Memory B cell (primary cell): Measurements from ENCODE around the gene EIF3L.

Experiments
- ATAC-seq: fragments of 150-1000 bp; cut with Tn5 transposase; 2 replicates; pipeline ENCODE4 v1.10.0; 2021; ENCODE audit warnings: low read depth, mild to moderate bottlenecking, moderate library complexity
- DNase-seq, 2 donors: peaks; one replicate each; pipeline ENCODE4 v3.0.0; 2022; ENCODE audit warnings: low spot score in 2 of 2
- H3K27ac Mint-ChIP-seq: one replicate; pipeline ENCODE4 v1.8.0; 2022; ENCODE audit warnings: mild to moderate bottlenecking, moderate library complexity, mixed read lengths
- H3K27me3 Mint-ChIP-seq: one replicate; pipeline ENCODE4 v1.8.0; 2022; ENCODE audit warnings: mixed read lengths
- H3K36me3 Mint-ChIP-seq: one replicate; pipeline ENCODE4 v1.8.0; 2022; ENCODE audit warnings: mild to moderate bottlenecking, mixed read lengths
- H3K4me1 Mint-ChIP-seq: one replicate; pipeline ENCODE4 v1.8.0; 2022; ENCODE audit warnings: mixed read lengths
- H3K4me3 Mint-ChIP-seq: one replicate; pipeline ENCODE4 v1.8.0; 2022; ENCODE audit warnings: mild to moderate bottlenecking, moderate library complexity, mixed read lengths
- H3K9me3 Mint-ChIP-seq: one replicate; pipeline ENCODE4 v1.8.0; 2022; ENCODE audit warnings: mixed read lengths

EIF3L gene

DNA sequence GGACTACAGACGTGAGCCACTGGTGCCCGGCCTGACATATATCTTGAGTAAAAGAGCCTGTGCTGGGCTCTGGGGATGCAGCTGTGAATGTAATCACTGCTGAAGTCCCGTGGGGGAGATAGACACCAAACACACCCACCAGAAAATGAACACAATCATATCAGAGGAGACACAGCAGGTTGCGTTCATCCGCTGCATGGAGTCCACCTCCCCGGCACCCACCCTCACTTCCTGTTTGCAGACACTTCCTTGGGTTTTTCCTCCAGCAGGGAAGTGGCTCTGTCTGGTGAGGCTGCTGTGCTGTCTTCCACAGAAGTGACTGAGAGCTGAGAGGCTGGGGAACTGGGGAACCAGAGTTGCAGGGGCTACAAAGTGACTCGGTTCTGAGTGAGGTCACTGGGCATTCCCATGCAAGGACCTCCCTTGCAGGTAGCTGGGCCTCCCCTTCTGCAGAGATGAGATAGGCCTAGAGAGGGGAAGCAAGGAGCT, 64.1 kb downstream of the EIF3L start:
- Mint-ChIP-seq H3K4me3 (no peak overlapping the region), H3K27me3 (no peaks in the 10 kb centered on the region), H3K9me3 (no peaks in the 10 kb centered on the region), H3K36me3 (peaks cover 2% of the 10 kb centered on the region), H3K27ac (no peak overlapping the region), H3K4me1 (peaks cover 8% of the 10 kb centered on the region)
- ATAC-seq (no peak), DNase-seq (no peak)

DNA sequence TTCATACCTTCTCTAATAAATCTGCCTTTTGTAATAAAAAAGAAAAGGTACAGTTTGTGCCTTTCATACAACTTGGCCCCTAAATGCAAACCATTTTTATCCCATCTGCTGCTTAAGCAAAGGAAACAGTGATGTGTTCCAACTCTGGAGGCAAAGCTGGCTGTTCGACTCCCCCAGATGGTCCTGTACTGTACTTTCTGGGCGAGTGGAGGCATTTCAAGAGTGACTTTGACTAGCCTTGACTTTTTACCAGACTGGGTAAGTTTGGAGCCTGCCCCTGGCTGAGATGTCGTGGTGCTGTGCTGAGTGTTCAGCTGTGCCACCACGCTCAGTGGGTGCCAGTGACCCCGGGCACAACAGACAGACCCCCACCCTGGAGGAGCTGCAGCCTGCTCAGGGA, 67.1 kb downstream of the EIF3L start:
- Mint-ChIP-seq H3K4me1 (peaks cover 10% of the 10 kb centered on the region), H3K9me3 (no peaks in the 10 kb centered on the region), H3K27me3 (no peaks in the 10 kb centered on the region), H3K36me3 (peaks cover 7% of the 10 kb centered on the region), H3K27ac (no peak overlapping the region), H3K4me3 (no peak overlapping the region)
- DNase-seq (no peak), ATAC-seq (no peak)

DNA sequence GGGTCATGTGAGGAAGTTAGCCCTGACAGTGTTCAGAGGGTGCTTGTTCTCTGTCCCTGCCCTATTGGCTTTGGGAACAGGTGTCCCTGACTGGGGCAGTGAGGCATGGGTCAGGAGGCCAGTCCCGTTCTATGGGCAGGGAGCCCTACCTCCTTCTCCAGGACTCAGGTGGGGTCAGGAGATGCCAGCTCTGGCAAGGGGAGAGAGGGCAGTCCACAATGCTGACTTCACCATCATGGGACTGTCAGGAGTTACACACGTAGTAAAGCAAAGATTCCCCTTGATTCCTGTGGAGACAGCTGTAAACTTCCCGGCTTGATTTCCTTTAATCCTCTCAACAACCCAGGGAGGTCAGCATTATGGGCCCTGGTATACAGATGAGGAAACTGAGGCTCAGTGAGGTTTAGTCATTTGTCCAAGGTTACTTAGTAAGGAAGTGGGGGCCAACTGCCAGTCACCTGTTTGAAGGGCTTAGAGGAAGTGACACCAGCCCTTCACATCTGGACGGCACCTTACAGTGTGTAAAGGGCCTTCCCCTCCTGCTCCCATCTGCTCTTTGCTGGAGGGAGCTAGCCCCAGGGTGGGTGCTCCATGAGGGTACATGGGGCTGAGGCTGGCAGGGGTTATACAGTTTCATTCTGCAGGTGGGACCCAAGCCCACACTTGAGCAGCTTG, 68.8 kb downstream of the EIF3L start:
- no peaks in the 10 kb centered on the region for H3K27me3 Mint-ChIP-seq
- ATAC-seq (peak; percentile 61), DNase-seq (no peak)
- H3K4me3 Mint-ChIP-seq, result no peak overlapping the region
- H3K4me1 Mint-ChIP-seq, result peaks cover 12% of the 10 kb centered on the region
- H3K27ac Mint-ChIP-seq, result no peak overlapping the region
- no peaks in the 10 kb centered on the region for H3K9me3 Mint-ChIP-seq
- peaks cover 7% of the 10 kb centered on the region for H3K36me3 Mint-ChIP-seq

DNA sequence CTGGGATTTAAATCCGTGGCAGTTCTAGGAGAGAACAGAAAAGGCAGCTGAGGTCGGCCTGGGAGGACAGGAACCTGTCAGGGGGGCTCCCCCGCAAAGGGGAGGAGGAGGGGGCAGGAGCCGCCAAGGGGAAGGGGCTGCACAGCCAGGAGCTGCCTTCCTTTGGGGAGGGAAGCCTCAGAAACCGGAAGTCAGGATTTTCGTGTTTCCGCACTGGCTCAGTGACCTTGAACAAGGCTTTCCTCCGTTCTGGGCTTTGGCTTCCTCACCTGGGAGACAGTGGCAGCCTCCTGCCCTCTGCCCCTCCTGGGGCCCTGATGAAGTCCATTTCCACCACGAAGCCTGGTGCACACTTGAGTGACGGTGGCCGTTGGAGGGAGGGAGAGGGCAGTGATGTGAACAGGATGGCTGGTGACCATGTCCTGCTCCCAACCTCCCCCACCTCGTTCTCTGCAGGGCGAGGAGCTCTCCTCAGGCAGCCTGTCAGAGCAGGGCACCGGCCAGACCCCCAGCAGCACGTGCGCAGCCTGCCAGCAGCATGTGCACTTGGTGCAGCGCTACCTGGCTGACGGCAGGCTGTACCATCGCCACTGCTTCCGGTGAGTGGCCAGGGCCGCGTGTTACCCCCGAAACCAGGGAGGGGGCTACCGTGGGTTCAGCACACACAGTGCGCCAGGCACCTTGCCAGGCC, 69.5 kb downstream of the EIF3L start:
- Mint-ChIP-seq H3K36me3 (peaks cover 9% of the 10 kb centered on the region), H3K27me3 (no peaks in the 10 kb centered on the region), H3K9me3 (no peaks in the 10 kb centered on the region), H3K4me3 (no peak overlapping the region), H3K4me1 (peaks cover 12% of the 10 kb centered on the region), H3K27ac (no peak overlapping the region)
- ATAC-seq (no peak), DNase-seq (no peak)

DNA sequence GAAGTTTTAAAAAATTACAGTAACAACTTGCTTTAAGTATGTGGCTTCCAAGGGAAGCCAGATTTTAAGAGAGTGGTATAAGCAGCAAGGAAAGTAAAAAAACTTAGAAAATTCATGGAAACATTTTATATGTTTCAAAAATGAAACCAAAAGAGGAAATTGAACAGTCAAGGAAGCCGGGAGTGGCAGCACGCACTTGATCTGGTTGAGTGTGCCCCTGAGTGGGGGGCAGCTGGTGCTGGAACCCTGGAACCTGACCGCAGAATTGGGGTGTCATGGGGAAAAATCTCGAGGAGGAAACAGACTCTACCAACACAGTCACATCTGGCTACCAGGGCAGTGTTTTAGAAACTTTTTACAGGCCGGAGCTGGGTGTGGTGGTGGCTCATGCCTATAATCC, 70.9 kb downstream of the EIF3L start:
- no peaks in the 10 kb centered on the region for H3K9me3 Mint-ChIP-seq
- H3K4me3 Mint-ChIP-seq, result peak overlapping the region; percentile 51
- peaks cover 9% of the 10 kb centered on the region for H3K36me3 Mint-ChIP-seq
- ATAC-seq, result peak; percentile 56
- H3K27me3 Mint-ChIP-seq, result no peaks in the 10 kb centered on the region
- H3K27ac Mint-ChIP-seq, result peak overlapping the region; percentile 88
- no peak for DNase-seq
- peaks cover 12% of the 10 kb centered on the region for H3K4me1 Mint-ChIP-seq

DNA sequence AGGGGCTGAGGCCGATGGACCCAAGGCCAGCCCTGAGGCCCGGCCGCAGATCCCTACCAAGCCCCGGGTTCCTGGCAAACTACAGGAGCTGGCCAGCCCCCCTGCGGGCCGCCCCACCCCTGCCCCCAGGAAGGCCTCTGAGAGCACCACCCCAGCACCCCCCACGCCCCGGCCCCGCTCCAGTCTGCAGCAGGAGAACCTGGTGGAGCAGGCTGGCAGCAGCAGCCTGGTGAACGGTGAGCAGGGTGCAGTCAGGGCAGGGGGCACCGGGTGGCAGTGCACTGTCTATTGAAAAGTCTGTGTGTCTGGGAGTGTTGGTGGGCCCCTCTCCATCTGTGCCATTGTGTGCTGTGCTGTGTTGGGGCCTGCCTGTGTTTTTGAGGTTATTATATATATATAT, 73.0 kb downstream of the EIF3L start:
- Mint-ChIP-seq H3K27ac (no peak overlapping the region), H3K36me3 (peaks cover 7% of the 10 kb centered on the region), H3K9me3 (no peaks in the 10 kb centered on the region), H3K4me3 (no peak overlapping the region), H3K27me3 (no peaks in the 10 kb centered on the region), H3K4me1 (peaks cover 12% of the 10 kb centered on the region)
- no peak for DNase-seq
- no peak for ATAC-seq

DNA sequence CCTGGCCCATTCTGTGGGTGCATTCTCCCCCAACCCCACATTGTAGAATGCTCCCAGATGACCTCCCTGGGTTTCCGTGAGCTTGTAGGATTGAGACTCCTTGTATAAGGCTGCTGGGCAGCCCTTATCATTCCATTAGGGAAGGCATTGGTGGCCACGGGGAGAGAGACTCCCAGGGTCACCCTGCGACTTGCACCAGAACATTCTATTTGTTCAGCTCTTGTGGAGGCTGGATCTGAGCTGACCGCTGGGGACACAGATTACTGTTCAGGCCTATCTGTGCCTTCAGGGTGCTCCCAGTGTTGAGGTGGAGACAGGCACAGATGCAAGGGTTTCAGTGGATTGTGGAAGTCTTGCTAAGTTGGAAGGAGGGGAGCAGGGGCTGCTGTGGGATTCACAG, 74.7 kb downstream of the EIF3L start:
- Mint-ChIP-seq H3K9me3 (no peaks in the 10 kb centered on the region), H3K36me3 (peaks cover 12% of the 10 kb centered on the region), H3K27ac (no peak overlapping the region), H3K4me3 (no peak overlapping the region), H3K4me1 (peaks cover 10% of the 10 kb centered on the region), H3K27me3 (no peaks in the 10 kb centered on the region)
- no peak for DNase-seq
- no peak for ATAC-seq

DNA sequence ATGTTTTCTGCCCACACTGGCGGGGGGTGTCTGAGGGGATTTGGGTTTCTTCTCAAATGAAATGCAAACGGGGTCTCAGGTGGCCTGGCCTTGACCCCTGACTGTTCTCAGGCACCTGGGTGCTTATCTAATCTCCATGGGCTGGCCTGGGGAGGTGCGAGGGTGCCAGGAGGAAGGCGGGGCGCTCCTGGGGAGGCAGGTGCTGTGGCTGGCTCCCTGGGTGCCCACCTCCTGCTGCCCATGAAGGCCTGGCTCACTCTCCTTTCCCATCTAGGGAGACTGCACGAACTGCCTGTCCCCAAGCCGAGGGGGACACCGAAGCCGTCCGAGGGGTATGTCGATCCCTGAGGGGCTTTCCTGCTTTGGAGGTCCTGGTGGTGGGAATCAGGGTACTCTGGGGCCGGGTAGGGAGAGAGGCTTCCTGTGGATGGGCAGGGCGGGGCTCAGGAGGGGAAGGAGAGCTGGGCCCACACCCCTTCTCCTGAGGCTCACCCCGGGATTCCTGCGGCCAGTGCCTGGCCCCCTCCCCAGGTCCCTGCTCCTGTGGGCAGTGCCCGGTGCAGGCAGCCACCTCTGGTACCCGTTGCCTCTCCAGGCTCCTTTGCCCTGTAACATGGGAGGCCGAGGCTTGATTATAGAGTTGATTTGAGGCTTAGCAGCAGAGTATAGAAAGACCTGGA, 75.3 kb downstream of the EIF3L start:
- DNase-seq, result no peak
- no peaks in the 10 kb centered on the region for H3K27me3 Mint-ChIP-seq
- peaks cover 10% of the 10 kb centered on the region for H3K4me1 Mint-ChIP-seq
- H3K9me3 Mint-ChIP-seq, result no peaks in the 10 kb centered on the region
- H3K4me3 Mint-ChIP-seq, result no peak overlapping the region
- H3K36me3 Mint-ChIP-seq, result peaks cover 16% of the 10 kb centered on the region
- ATAC-seq, result no peak
- H3K27ac Mint-ChIP-seq, result no peak overlapping the region

DNA sequence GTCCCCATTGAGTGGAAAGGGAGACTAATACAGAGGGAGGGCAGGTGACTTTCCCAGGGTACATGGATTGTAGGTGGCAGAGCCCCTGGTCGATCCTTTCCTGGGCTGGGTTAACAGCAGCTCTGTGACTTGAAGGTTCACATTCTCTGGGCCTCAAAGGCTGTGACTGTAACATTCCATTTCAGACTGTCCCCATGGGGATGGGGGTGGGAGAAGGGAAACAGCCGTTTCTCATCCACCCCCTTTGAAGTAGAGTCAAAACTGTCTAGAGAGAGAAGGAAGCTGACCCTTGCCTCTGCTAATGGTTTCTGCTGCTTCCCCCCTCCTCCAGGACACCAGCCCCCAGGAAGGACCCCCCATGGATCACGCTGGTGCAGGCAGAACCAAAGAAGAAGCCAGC, 76.1 kb downstream of the EIF3L start:
- no peak for DNase-seq
- H3K4me3 Mint-ChIP-seq, result no peak overlapping the region
- ATAC-seq, result no peak
- no peak overlapping the region for H3K27ac Mint-ChIP-seq
- H3K4me1 Mint-ChIP-seq, result peaks cover 6% of the 10 kb centered on the region
- no peaks in the 10 kb centered on the region for H3K9me3 Mint-ChIP-seq
- no peaks in the 10 kb centered on the region for H3K27me3 Mint-ChIP-seq
- peaks cover 11% of the 10 kb centered on the region for H3K36me3 Mint-ChIP-seq

DNA sequence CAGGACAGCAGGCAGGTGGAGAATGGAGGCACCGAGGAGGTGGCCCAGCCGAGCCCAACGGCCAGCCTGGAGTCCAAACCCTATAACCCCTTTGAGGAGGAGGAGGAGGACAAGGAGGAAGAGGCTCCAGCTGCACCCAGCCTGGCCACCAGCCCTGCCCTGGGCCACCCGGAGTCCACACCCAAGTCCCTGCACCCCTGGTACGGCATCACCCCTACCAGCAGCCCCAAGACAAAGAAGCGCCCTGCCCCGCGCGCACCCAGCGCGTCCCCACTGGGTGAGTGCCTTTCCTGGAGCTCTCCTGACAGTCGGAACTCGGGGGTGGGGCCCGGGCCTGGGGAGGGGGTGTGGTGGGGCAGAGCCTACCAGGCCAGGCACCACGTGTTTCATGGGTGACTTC, 76.5 kb downstream of the EIF3L start:
- Mint-ChIP-seq H3K27ac (no peak overlapping the region), H3K27me3 (no peaks in the 10 kb centered on the region), H3K9me3 (no peaks in the 10 kb centered on the region), H3K4me1 (peaks cover 10% of the 10 kb centered on the region), H3K36me3 (peaks cover 11% of the 10 kb centered on the region), H3K4me3 (no peak overlapping the region)
- no peak for ATAC-seq
- DNase-seq, result no peak

DNA sequence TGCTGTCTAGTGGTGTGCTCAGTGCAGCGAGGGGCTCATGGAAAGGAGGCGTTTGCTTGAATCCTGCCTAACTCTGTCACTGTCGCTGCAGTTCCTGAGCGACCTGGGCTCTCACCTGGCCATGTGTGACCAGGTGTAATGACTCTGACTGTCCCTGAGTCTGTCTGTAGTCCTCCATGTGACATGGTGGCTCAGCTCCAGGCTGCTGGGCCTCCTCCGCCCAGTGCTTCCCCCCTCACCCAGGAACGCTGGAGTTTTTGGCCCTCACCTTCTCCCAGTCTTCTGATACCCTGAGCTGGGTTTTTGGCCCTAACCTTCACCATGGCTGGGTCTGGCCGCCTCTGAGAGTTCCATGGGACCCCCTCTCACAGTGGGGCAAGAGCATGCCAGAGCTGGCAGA, 77.1 kb downstream of the EIF3L start:
- peaks cover 10% of the 10 kb centered on the region for H3K4me1 Mint-ChIP-seq
- ATAC-seq (no peak), DNase-seq (no peak)
- peaks cover 11% of the 10 kb centered on the region for H3K36me3 Mint-ChIP-seq
- no peak overlapping the region for H3K27ac Mint-ChIP-seq
- no peaks in the 10 kb centered on the region for H3K27me3 Mint-ChIP-seq
- H3K4me3 Mint-ChIP-seq, result no peak overlapping the region
- H3K9me3 Mint-ChIP-seq, result no peaks in the 10 kb centered on the region

DNA sequence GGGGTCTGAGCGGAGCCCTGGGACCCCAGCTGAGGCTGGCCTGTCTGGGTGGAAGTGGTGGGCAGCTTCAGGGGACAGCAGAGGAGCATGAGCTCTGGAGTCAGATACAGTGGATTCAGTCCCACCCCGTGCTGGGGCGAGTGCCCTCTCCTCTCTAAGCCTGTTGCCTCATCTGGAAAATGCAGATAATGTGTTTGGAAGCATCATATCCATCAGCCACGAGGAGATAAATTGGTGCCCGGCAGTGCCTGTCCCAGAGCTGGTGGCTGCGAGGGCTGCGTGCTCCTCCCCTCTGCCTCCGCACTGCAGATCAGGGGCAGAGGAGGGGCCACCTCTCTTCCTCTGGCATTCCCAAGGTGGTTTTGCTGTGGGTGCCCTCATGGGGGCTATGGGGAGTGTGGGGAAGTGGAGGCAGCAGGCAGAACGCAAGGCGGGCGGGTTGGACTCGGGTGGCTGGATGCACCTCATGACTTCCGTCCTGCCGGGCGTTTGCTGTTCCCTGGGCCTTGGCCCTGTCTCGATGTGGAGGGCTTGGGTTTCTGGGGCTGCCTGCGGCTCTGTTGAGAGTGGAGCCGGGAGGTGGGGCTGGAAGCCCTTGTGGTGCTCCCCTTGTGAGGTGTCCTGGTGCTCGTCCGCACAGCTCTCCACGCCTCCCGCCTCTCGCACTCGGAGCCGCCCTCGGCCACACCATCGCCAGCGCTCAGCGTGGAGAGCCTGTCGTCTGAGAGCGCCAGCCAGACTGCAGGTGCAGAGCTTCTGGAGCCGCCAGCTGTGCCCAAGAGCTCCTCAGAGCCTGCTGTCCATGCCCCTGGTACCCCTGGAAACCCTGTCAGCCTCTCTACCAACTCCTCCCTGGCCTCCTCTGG, 77.8 kb downstream of the EIF3L start:
- DNase-seq (no peak), ATAC-seq (no peak)
- H3K4me3 Mint-ChIP-seq, result no peak overlapping the region
- H3K27me3 Mint-ChIP-seq, result no peaks in the 10 kb centered on the region
- peaks cover 8% of the 10 kb centered on the region for H3K4me1 Mint-ChIP-seq
- H3K36me3 Mint-ChIP-seq, result peaks cover 11% of the 10 kb centered on the region
- no peak overlapping the region for H3K27ac Mint-ChIP-seq
- H3K9me3 Mint-ChIP-seq, result no peaks in the 10 kb centered on the region

DNA sequence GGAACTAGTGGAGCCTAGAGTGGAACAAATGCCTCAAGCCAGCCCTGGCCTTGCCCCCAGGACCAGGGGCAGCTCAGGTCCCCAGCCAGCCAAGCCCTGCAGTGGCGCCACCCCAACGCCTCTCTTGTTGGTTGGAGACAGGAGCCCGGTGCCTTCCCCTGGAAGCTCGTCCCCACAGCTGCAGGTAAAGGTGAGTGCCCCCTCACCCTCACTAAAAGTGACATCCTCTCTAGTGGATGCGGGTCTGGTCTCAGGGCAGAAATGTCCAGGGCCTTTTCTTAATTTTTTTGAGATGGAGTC, 78.4 kb downstream of the EIF3L start:
- H3K4me3 Mint-ChIP-seq, result no peak overlapping the region
- H3K27me3 Mint-ChIP-seq, result no peaks in the 10 kb centered on the region
- no peaks in the 10 kb centered on the region for H3K9me3 Mint-ChIP-seq
- DNase-seq, result no peak
- H3K27ac Mint-ChIP-seq, result no peak overlapping the region
- H3K4me1 Mint-ChIP-seq, result peaks cover 8% of the 10 kb centered on the region
- peaks cover 11% of the 10 kb centered on the region for H3K36me3 Mint-ChIP-seq
- no peak for ATAC-seq

DNA sequence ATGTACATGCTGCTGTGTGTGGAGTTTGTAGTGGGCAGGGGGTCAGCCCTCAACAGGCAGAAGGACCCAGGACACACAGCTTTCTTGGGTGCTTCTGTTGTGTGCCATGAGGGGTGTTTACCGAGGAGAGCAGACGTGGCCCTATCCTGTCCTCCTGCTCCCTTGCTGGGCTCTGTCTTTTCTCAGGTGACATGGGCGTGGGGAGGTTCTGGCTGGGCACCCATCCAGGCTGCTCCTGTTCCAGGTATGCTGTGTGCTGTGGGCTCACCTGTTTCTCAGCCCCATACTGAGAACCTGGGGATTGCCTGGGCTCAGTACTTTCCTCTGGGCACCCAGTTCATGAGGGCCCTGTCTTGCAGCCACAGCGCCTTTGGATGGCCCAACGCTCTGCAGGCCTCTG, 80.2 kb downstream of the EIF3L start:
- Mint-ChIP-seq H3K4me1 (peaks cover 15% of the 10 kb centered on the region), H3K9me3 (no peaks in the 10 kb centered on the region), H3K4me3 (no peak overlapping the region), H3K27ac (no peak overlapping the region), H3K27me3 (no peaks in the 10 kb centered on the region), H3K36me3 (peaks cover 9% of the 10 kb centered on the region)
- ATAC-seq (no peak), DNase-seq (no peak)
